ENCODE measurements around the gene COX7A2.
A peak's percentile ranks its signal among the peaks of the same experiment; 100 is the strongest.

The COX7A2 gene

DNA sequence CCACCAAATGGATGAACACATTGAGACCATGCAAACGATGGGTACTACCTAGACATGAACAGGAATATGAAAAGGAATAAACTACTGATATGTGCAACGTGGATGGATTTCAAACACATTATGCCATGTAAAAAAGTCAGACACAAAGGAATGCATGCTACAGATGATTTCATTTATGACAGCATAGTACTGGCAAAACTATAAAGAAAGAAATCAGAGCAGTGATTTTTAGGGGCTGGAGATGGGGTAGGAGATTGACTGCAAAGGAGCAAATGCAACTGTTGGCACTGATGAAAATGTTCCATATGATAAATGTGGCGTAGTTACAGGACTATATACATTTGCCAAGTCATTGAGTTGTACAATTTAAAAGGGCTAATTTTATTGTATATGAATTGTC is 24.3 kb downstream of the COX7A2 start:
- DNase-seq, result no peak

GRCh38 chr6:75217193-75217592 is 26.4 kb downstream of the COX7A2 start:
- DNase-seq, result no peak

DNA sequence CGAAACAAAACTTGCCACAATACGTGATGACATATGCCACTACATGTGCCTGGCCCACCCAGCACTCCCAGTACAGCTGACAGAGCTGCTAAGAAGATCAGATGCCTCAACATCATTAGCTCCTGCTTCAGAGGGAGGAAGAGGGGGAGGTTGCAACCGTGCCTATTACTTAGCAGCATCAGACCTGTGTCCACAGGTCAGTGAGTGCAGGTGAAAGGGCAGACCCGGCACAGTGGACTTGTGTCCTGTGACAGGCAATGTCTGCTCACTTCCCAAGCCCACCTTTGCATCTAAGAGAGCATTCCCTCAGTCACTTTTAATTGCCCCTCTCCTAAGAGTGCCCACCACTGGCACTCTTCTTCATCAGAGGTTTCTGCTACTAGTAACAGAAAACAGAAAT is 28.3 kb downstream of the COX7A2 start:
- DNase-seq, result no peak

- DNase-seq, result no peak
These were observed 29.9 kb downstream of the COX7A2 start for GRCh38 chr6:75213732-75214131.

GRCh38 chr6:75213112-75213511 is 30.5 kb downstream of the COX7A2 start:
- no peak for DNase-seq

- DNase-seq, result no peak
These were observed 31.5 kb downstream of the COX7A2 start for GRCh38 chr6:75211920-75212590.

DNA sequence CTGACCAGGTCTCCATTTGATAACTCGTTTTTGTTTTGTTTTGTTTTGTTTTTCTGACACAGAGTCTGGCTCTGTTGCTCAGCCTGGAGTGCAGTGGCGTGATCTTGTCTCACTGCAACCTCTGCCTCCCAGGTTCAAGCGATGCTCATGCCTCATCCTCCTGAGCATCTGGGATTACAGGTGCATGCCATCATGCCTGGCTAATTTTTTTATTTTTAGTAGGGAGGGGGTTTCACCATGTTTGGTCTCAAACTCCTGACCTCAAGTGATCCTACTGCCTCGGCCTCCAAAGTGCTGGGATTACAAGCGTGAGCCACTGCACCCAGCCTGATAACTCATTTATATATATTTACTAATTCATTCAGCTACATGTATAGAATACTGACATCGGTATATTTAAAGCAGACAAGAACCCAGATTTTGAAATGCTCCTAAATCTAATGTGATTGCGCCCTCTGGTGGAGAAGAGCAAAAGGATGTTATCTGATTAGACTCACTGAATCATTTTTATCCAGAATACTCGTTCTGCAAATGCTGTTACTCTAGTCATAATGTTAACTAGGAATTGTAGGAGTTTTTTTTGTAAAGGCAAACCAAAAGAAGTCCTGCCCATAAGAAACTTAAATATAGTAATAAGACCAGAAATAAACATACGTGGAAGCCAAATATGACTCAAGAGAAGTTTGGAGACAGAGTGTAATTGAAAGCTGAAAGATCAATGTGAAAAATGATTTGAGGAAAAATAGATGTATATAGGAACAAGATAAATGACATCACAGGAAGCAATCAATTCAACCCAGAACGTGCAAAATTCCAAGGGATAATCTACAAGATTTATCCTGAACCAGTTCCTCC is 32.5 kb downstream of the COX7A2 start:
- peak; percentile 50 for DNase-seq

GRCh38 chr6:75209184-75209723 is 34.3 kb downstream of the COX7A2 start:
- no peak for DNase-seq

DNA sequence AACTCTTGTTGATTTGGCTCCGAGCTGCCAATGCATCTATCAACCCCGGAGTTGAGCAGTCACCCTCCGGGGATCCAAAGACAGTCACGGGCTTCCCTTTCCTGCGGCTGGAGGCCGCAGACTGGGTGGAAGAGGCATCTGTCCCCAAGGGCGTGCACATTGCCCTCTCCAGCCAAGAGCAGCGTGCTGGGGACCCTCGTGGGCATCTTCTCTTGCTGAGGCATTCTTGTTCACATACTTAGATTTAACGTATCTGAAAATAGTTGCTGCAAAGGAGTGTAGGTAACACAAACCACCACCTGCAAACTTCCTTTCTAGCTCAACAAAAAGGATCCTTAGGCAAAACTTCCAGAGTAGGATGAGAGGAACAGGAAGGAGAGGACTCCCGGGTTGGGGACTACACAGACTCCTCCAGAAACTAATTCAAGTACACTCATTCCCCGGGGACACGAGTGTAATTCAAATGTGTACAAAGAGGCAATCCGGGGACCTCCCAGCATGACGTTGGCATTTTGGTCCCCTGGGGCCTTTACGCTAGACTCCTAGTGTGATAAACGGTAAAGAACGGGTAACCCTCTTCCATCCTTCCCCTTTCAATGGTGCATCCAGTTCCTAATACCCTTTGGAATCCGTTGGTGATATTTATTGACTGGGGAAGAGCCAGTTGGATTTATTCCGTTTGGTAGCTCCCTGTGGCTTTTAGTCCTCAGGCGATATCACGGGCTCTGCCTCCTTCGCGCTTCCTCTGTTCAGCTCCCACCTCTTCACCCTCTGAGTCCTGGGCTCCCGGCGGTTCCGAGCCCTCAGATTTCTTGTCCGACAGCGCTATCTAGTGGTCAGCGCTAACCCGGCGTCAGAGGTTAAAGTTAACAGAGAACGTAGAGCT is 35.1 kb downstream of the COX7A2 start:
- peak; percentile 67 for DNase-seq

- no peak for DNase-seq
These were observed 36.8 kb downstream of the COX7A2 start for GRCh38 chr6:75206576-75207342.

GRCh38 chr6:75205776-75206575 is 37.6 kb downstream of the COX7A2 start, which contains the start of gene COL12A1:
Gene COL12A1 (minus strand): TSS chr6:75206053. CDS start chr6:75202792, 3,261 bp downstream.
- peak; percentile 48 for DNase-seq

GRCh38 chr6:75204959-75205775 is 38.4 kb downstream of the COX7A2 start:
- DNase-seq, result no peak

DNA sequence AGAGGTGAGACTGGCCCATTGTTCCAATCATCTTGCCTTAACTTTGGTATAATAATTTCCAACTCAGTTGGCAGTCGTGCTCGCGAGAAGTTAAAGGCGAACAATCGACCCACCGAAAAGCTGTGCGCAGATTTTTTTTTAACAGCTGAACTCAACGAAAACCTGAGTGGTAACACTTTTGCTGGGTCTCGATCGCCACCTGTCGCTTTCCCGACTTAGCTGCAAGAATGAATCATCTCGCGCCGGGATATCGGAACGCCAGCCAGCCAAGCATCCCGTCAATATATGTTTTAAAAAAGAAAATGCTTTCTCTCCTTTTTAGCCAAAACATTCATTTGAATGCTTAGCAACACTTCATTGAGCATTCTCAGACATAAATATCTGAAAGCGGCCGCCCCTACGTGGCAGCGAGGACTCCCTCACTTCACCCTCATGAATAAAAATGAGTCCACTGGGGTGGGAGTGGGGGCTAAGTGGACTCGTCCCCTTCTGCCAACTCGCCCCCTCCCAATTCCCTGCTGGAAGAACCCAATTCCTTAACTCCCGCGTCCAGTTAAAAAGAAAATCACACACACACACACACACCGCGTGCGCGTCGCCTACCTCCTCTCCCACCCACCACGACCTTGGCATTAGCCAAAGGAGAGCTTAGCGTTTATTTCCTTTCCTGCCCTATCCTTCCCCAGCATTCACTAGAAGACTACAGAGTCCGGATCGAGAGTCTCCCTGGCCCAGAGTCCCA is 39.2 kb downstream of the COX7A2 start:
- peak; percentile 59 for DNase-seq

DNA sequence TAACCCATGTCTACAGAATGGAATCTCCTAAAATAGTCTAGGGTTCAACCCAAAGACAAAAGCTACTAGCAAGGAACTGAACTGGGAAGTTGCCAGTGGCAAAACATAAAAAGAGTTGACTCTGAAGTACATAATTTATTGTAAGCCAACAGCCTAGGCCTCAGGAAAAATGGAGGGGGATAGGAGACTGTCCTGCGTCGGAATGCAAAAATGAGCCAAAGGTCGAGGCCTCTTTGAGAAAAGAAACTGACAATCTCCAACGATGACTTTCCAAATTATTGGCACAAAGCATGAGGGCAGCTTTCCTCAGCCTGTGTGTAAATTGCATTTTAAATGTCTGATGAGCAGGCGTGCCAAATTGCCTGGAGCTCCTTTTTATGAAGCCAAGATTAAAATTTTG is 39.9 kb downstream of the COX7A2 start:
- DNase-seq, result no peak

- no peak for DNase-seq
These were observed 40.9 kb downstream of the COX7A2 start for GRCh38 chr6:75202676-75203131.

DNA sequence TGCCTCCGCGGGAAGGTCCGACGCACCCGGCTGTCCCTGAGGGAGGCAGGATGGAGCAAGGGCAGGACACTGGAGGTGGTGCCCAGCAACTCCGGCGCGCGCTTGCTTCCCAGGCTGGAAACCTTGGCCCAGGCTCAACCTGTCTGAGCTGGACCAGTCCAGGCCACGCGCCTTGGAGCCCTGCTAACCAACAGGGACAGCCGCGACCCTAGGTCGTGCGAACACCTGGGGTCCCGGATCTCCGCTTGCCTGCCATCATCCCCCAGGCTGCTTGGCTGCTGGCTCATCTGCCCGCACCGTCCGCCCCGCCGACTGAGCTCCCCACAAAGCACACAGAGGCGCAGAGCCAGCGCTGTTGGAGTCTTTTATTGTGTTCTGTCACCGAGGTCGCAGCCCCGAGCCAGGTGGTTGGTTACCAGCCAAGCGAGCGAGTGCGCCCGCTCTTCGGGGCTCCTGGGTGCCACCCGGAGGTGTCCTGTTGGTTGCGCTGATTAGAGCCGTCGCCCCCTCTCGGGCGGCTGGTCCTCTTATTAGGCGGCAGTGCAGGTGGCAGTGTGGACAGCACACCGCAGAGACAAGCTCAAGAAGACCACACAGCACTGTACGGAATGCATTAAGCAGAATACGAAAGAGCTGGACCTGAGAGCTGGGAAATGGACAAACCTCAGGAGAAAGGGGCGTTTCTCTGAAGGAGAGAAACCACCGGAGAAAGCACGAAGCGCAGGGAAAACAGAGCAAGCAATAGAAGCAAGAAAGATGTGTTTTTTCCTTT is 41.5 kb downstream of the COX7A2 start:
- DNase-seq, result peak; percentile 69

GRCh38 chr6:75201021-75201420 is 42.6 kb downstream of the COX7A2 start:
- no peak for DNase-seq

DNA sequence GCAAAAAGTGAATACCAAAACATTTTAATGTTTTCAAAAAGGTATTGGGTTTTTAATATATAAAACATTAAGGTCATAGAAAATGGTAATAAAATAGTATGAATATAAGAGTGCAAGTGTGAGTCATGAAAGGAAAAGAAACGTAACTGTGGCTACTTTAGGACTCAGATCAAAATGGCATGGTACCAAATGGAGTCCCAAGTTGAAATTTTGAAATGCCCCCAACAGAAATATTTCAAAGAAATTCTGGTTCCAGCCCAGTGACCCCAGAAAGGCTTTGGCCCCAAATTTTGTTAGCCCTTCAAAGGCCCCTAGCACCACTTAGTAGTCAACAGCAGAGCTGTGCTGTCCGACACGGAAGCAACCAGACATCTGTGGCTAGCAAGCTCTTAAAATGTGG is 43.7 kb downstream of the COX7A2 start:
- DNase-seq, result no peak

Data from NCI-H1092 treated with DMSO at 0.1 percent for 48 hours (cell line).